ENCODE data around the gene ASZ1.

Gene ASZ1

GRCh38 chr7:117346161-117346560 lies 81.1 kb downstream of the ASZ1 start:
- DNase-seq (ENCODE audit: low read depth in 3 of 3) = no peak

GRCh38 chr7:117338020-117338419 lies 89.3 kb downstream of the ASZ1 start:
- no peak for DNase-seq (ENCODE audit: low read depth in 3 of 3)

GRCh38 chr7:117333168-117333567 lies 94.1 kb downstream of the ASZ1 start:
- DNase-seq (ENCODE audit: low read depth in 3 of 3) = no peak

- no peak for DNase-seq (ENCODE audit: low read depth in 3 of 3)
Observed at GRCh38 chr7:117332031-117332430, 95.3 kb downstream of the ASZ1 start.

GRCh38 chr7:117325836-117326235 lies 101.5 kb downstream of the ASZ1 start:
- no peak for DNase-seq (ENCODE audit: low read depth in 3 of 3)

GRCh38 chr7:117324960-117325359 lies 102.3 kb downstream of the ASZ1 start:
- DNase-seq (ENCODE audit: low read depth in 3 of 3) = no peak

- DNase-seq (ENCODE audit: low read depth in 3 of 3) = no peak
Observed at GRCh38 chr7:117323851-117324711, 103.2 kb downstream of the ASZ1 start.

GRCh38 chr7:117323305-117323850 lies 103.9 kb downstream of the ASZ1 start:
- no peak for DNase-seq (ENCODE audit: low read depth in 3 of 3)

GRCh38 chr7:117322741-117323304 lies 104.5 kb downstream of the ASZ1 start, which contains the start of gene WNT2:
Gene WNT2 (minus strand): TSS chr7:117323058. CDS start chr7:117322989, 69 bp downstream.
- no peak for DNase-seq (ENCODE audit: low read depth in 3 of 3)

GRCh38 chr7:117320523-117320922 lies 106.8 kb downstream of the ASZ1 start:
- DNase-seq (ENCODE audit: low read depth in 3 of 3) = no peak

- no peak for DNase-seq (ENCODE audit: low read depth in 3 of 3)
Observed at GRCh38 chr7:117319181-117319580, 108.1 kb downstream of the ASZ1 start.

GRCh38 chr7:117313582-117313981 lies 113.7 kb downstream of the ASZ1 start:
- DNase-seq (ENCODE audit: low read depth in 3 of 3) = no peak

Data from stimulated activated CD4-positive, alpha-beta T cell treated with anti-CD3 and anti-CD28 coated beads, TNF-alpha, amount 100 ng/mL, for 4 hours (primary cell).